HCT116 (cell line): Measurements from ENCODE around the gene POLR3A. TPM values are rescaled to one million over a fixed set of nuclear protein-coding genes. Genes with fewer than 3 reads are reported as not detected.

Experiments
- ATAC-seq: fragments of 200-7000 bp; cut with Tn5 transposase; 2 replicates; pipeline ENCODE4 v1.9.1; 2020; ENCODE audit warnings: mild to moderate bottlenecking, moderate library complexity
- BruUV-seq: library from RNA; stranded (reverse); fragments of 400-500 nt; replicated peaks from 2 replicates; lab custom pipeline; 2021; lab: Mats Ljungman, UMichigan
- CTCF ChIA-PET: fragments of 300-600 bp; sonication (Branson Sonifier 250); formaldehyde crosslinking; loops from one replicate; lab custom pipeline; 2021; ENCODE audit warnings: antibody characterized with exemption; lab: Charles Lee
- POLR2A ChIA-PET: fragments of 300-600, 350-600 bp; sonication (Branson Sonifier 250); formaldehyde crosslinking; loops from one replicate; lab custom pipeline; 2021; ENCODE audit warnings: antibody characterized with exemption; lab: Charles Lee
- RAD21 ChIA-PET, 2 experiments: fragments of 300-600 bp; sonication (Branson Sonifier 250); formaldehyde crosslinking; loops; one replicate each; lab custom pipeline; 2023; ENCODE audit warnings: low total read pairs in 2 of 2; ENCODE audit not compliant: uncharacterized antibody in 2 of 2, unreplicated experiment in 2 of 2, low non-redundant PET in 1 of 2; lab: Charles Lee
- DNase-seq: peaks from one replicate; pipeline ENCODE4 v3.0.0-alpha.2; 2010; ENCODE audit warnings: low read depth, low spot score
- H2AFZ ChIP-seq: fragments of 200-600 bp; shearing (Covaris generic), sonication (generic); 2 replicates; pipeline ENCODE4 v1.6.1; 2017; ENCODE audit warnings: low read depth, mixed run types, mixed read lengths, antibody characterized with exemption, low read length; ENCODE audit not compliant: poor library complexity, severe bottlenecking
- H3K27ac ChIP-seq: 2 replicates; pipeline ENCODE4 v1.5.1; 2012; ENCODE audit warnings: low read depth, low read length
- H3K27me3 ChIP-seq: fragments of 200-600 bp; sonication (generic); 2 replicates; pipeline ENCODE4 v1.6.1; 2016; ENCODE audit warnings: mixed run types, low read length, mixed read lengths; ENCODE audit not compliant: insufficient read depth
- H3K36me3 ChIP-seq, 2 experiments: fragments of 200-500 bp in 1 of 2; fragments of 200-600 bp in 1 of 2; sonication (Bioruptor generic) in 1 of 2; sonication (generic) in 1 of 2; 2 replicates each; pipeline versions ENCODE4 v1.5.1 to v1.6.1; 2014 to 2016; ENCODE audit warnings: low read length in 2 of 2, inconsistent platforms in 1 of 2, mixed read lengths in 1 of 2, mixed run types in 1 of 2; ENCODE audit not compliant: insufficient read depth in 2 of 2, control insufficient read depth in 1 of 2
- H3K4me1 ChIP-seq, 2 experiments: fragments of 200-600 bp in 1 of 2; sonication (generic) in 1 of 2; 2 replicates each; pipeline versions ENCODE4 v1.5.1 to v1.6.1; 2012 to 2017; ENCODE audit warnings: low read length in 2 of 2, inconsistent platforms in 1 of 2, mild to moderate bottlenecking in 1 of 2, mixed read lengths in 1 of 2, mixed run types in 1 of 2, moderate library complexity in 1 of 2; ENCODE audit not compliant: insufficient read depth in 2 of 2, control insufficient read depth in 1 of 2
- H3K4me2 ChIP-seq: fragments of 200-600 bp; sonication (generic); 2 replicates; pipeline ENCODE4 v1.6.1; 2017; ENCODE audit warnings: mixed run types, low read length, mixed read lengths
- H3K4me3 ChIP-seq, 2 experiments: fragments of 200-600 bp in 1 of 2; sonication (generic) in 1 of 2; replicated peaks in 1 of 2; 2 replicates each; pipeline ENCODE4 v1.5.1; 2011 to 2016; ENCODE audit warnings: low read length in 2 of 2, control low read depth in 1 of 2, low read depth in 1 of 2, mild to moderate bottlenecking in 1 of 2, mixed read lengths in 1 of 2, mixed run types in 1 of 2
- H3K79me2 ChIP-seq: fragments of 200-600 bp; sonication (generic); 2 replicates; pipeline ENCODE4 v1.6.1; 2017; ENCODE audit warnings: mild to moderate bottlenecking, mixed run types, low read length, moderate library complexity, mixed read lengths; ENCODE audit not compliant: insufficient read depth
- H3K9ac ChIP-seq: fragments of 200-600 bp; sonication (generic); 2 replicates; pipeline ENCODE4 v1.6.1; 2016; ENCODE audit warnings: low read length, mixed read lengths
- H3K9me2 ChIP-seq: fragments of 200-600 bp; sonication (generic), shearing (Covaris generic); 2 replicates; pipeline ENCODE4 v1.6.1; 2017; ENCODE audit warnings: mixed run types, mild to moderate bottlenecking, moderate library complexity; ENCODE audit not compliant: insufficient read depth
- H3K9me3 ChIP-seq, 2 experiments: fragments of 200-500 bp in 1 of 2; fragments of 200-600 bp in 1 of 2; sonication (Bioruptor generic) in 1 of 2; sonication (generic) in 1 of 2; 2 replicates each; pipeline ENCODE4 v1.6.1; 2014 to 2017; ENCODE audit warnings: low read length in 2 of 2, mixed read lengths in 2 of 2, inconsistent platforms in 1 of 2, low read depth in 1 of 2, mild to moderate bottlenecking in 1 of 2, mixed run types in 1 of 2, moderate library complexity in 1 of 2; ENCODE audit not compliant: control insufficient read depth in 1 of 2, insufficient read depth in 1 of 2
- H4K20me1 ChIP-seq: fragments of 200-600 bp; sonication (generic), shearing (Covaris generic); 2 replicates; pipeline ENCODE4 v1.6.1; 2017; ENCODE audit warnings: mixed run types, mild to moderate bottlenecking, moderate library complexity; ENCODE audit not compliant: insufficient read depth
- ATF3 ChIP-seq: IDR thresholded peaks from 2 replicates; pipeline ENCODE4 v1.6.1; 2012
- CBX3 ChIP-seq: IDR thresholded peaks from 2 replicates; pipeline ENCODE4 v1.6.1; 2012; ENCODE audit warnings: low read depth
- CEBPB ChIP-seq: IDR thresholded peaks from 2 replicates; pipeline ENCODE4 v1.6.1; 2012; ENCODE audit warnings: low read depth
- CTCF ChIP-seq, 3 experiments: fragments of 200-600 bp in 1 of 3; sonication (generic) in 1 of 3; IDR thresholded peaks in 2 of 3; conservative IDR thresholded peaks in 1 of 3; 2 replicates each; pipeline ENCODE4 v1.5.1; 2012 to 2017; ENCODE audit warnings: low read depth in 2 of 3, low read length in 2 of 3, antibody characterized with exemption in 1 of 3, borderline replicate concordance in 1 of 3, control low read depth in 1 of 3, mild to moderate bottlenecking in 1 of 3, mixed read lengths in 1 of 3, mixed run types in 1 of 3, moderate library complexity in 1 of 3; ENCODE audit not compliant: insufficient read depth in 1 of 3
- EGR1 ChIP-seq: IDR thresholded peaks from 2 replicates; pipeline ENCODE4 v1.6.1; 2012; ENCODE audit warnings: low read depth
- ELF1 ChIP-seq: IDR thresholded peaks from 2 replicates; pipeline ENCODE4 v1.6.1; 2012; ENCODE audit warnings: low read depth, borderline replicate concordance
- FOSL1 ChIP-seq: IDR thresholded peaks from 2 replicates; pipeline ENCODE4 v1.6.1; 2012; ENCODE audit warnings: low read depth
- JUND ChIP-seq: IDR thresholded peaks from 2 replicates; pipeline ENCODE4 v1.6.1; 2012
- REST ChIP-seq: IDR thresholded peaks from 2 replicates; pipeline ENCODE4 v1.6.1; 2012; ENCODE audit warnings: low read depth
- SP1 ChIP-seq: IDR thresholded peaks from 2 replicates; pipeline ENCODE4 v1.6.1; 2012; ENCODE audit warnings: low read depth
- TCF7L2 ChIP-seq: IDR thresholded peaks from 2 replicates; pipeline ENCODE4 v1.7.0; 2011; ENCODE audit warnings: borderline replicate concordance, inconsistent platforms; ENCODE audit not compliant: insufficient read depth, insufficient read length; ENCODE audit errors: extremely low read depth
- ZFX ChIP-seq: fragments of 450-650 bp; IDR thresholded peaks from 2 replicates; pipeline ENCODE4 v1.6.1; 2017
- intact Hi-C: fragments of 100-400 bp; cut with micrococcal nuclease; formaldehyde crosslinking; loops from 2 replicates; pipeline ENCODE4 v1.10.0; 2022
- total RNA-seq: library from RNA; stranded (reverse); gene quantifications from one replicate; pipeline ENCODE4 v1.2.1, GENCODE V29; 2021; ENCODE audit not compliant: unreplicated experiment
- TF ChIP-seq, protein P1 (sequence below): IDR thresholded peaks from 2 replicates; pipeline ENCODE4 v1.6.1; 2011; ENCODE audit warnings: mild to moderate bottlenecking, low read length, moderate library complexity; ENCODE audit not compliant: insufficient replicate concordance; ENCODE audit errors: extremely low read depth

The POLR3A gene
- total RNA-seq, 1 experiment from 2014 or later, result 26.6 TPM

- H3K27ac ChIP-seq, result no peak overlapping the region
- intact Hi-C loops, result loop anchor here (5.0 kb wide), 3 partner anchors 252 to 657 kb away; no protein-coding TSS in a partner anchor
- no peak overlapping the region for H2AFZ ChIP-seq
- no peaks in the 10 kb centered on the region for H3K9me3 ChIP-seq
- ATAC-seq, result no peak
- no peaks in the 10 kb centered on the region for H3K27me3 ChIP-seq
- RAD21 ChIA-PET, result no interaction called here
- H3K9ac ChIP-seq, result no peak overlapping the region
- CTCF ChIA-PET, result no interaction called here
- POLR2A ChIA-PET, result no interaction called here
- TF ChIP-seq REST (no peak), SP1 (no peak), CEBPB (no peak), ATF3 (no peak), JUND (no peak), CTCF (IDR thresholded peaks at IDR 0.05 in 2 of 3, conservative IDR thresholded peaks at IDR 0.05 in 1 of 3; ENCODE audit: borderline replicate concordance in 1 of 3, insufficient read depth in 1 of 3, low read depth in 2 of 3, low read length in 2 of 3) (no peak), ELF1 (no peak), ZFX (no peak), TCF7L2 (no peak), CBX3 (no peak), EGR1 (no peak), FOSL1 (no peak)
- TF ChIP-seq, protein P1, sequence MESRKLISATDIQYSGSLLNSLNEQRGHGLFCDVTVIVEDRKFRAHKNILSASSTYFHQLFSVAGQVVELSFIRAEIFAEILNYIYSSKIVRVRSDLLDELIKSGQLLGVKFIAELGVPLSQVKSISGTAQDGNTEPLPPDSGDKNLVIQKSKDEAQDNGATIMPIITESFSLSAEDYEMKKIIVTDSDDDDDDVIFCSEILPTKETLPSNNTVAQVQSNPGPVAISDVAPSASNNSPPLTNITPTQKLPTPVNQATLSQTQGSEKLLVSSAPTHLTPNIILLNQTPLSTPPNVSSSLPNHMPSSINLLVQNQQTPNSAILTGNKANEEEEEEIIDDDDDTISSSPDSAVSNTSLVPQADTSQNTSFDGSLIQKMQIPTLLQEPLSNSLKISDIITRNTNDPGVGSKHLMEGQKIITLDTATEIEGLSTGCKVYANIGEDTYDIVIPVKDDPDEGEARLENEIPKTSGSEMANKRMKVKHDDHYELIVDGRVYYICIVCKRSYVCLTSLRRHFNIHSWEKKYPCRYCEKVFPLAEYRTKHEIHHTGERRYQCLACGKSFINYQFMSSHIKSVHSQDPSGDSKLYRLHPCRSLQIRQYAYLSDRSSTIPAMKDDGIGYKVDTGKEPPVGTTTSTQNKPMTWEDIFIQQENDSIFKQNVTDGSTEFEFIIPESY, result no peak
- H3K4me1 ChIP-seq, result peaks cover 0 to 4% of the 10 kb centered on the region in 2 experiments; a peak in 1 of 4 replicates
- no TSS peak for BruUV-seq
- no peak overlapping the region for H3K4me3 ChIP-seq
- H3K36me3 ChIP-seq, result no peaks in the 10 kb centered on the region
- no peaks in the 10 kb centered on the region for H3K79me2 ChIP-seq
- no peak overlapping the region for H3K4me2 ChIP-seq
- H3K9me2 ChIP-seq, result no peaks in the 10 kb centered on the region
- no peak for DNase-seq
- no peaks in the 10 kb centered on the region for H4K20me1 ChIP-seq
Measured at GRCh38 chr10:78049851-78050250, 20.5 kb upstream of the POLR3A start.
